OCI-LY7 (cell line): Measurements from ENCODE around the gene SYNGR4. TPM values are rescaled to one million over a fixed set of nuclear protein-coding genes. Genes with fewer than 3 reads are reported as not detected.

Source experiments
- BruUV-seq: library from RNA; stranded (reverse); fragments of 400-500 nt; replicated peaks from 2 replicates; lab custom pipeline; 2021; lab: Mats Ljungman, UMichigan
- CTCF ChIA-PET: fragments of 300-600 bp; sonication (Branson Sonifier 250); formaldehyde crosslinking; loops from one replicate; lab custom pipeline; 2022; ENCODE audit warnings: antibody characterized with exemption; ENCODE audit not compliant: unreplicated experiment; lab: Charles Lee
- POLR2A ChIA-PET: fragments of 300-600 bp; sonication (Branson Sonifier 250); formaldehyde crosslinking; loops from one replicate; lab custom pipeline; 2022; ENCODE audit warnings: antibody characterized with exemption; lab: Charles Lee
- DNase-seq: peaks from one replicate; pipeline ENCODE4 v3.0.0-alpha.2; 2015; ENCODE audit warnings: low spot score
- H2AFZ ChIP-seq: fragments of 200-600 bp; sonication (generic), shearing (Covaris generic); 2 replicates; pipeline ENCODE4 v1.6.1; 2014; ENCODE audit warnings: mild to moderate bottlenecking, antibody characterized with exemption, low read length, moderate library complexity
- H3K27ac ChIP-seq: fragments of 200-600 bp; sonication (generic); 2 replicates; pipeline ENCODE4 v1.5.1; 2014; ENCODE audit warnings: mixed run types, low read depth, mild to moderate bottlenecking, moderate library complexity, low read length, inconsistent platforms; ENCODE audit not compliant: poor library complexity, severe bottlenecking
- H3K36me3 ChIP-seq: fragments of 200-600 bp; sonication (generic); 2 replicates; pipeline ENCODE4 v1.6.1; 2014; ENCODE audit warnings: mild to moderate bottlenecking, antibody characterized with exemption, low read length, moderate library complexity, mixed read lengths; ENCODE audit not compliant: insufficient read depth
- H3K4me1 ChIP-seq: fragments of 200-600 bp; sonication (generic); 2 replicates; pipeline ENCODE4 v1.5.1; 2014; ENCODE audit warnings: mild to moderate bottlenecking, low read length; ENCODE audit not compliant: insufficient read depth, poor library complexity, severe bottlenecking
- H3K4me2 ChIP-seq: fragments of 200-600 bp; sonication (generic); 2 replicates; pipeline ENCODE4 v1.6.1; 2014; ENCODE audit warnings: mild to moderate bottlenecking, low read length
- H3K4me3 ChIP-seq: fragments of 200-600 bp; sonication (generic); 2 replicates; pipeline ENCODE4 v1.5.1; 2014; ENCODE audit warnings: mild to moderate bottlenecking, low read depth, low read length; ENCODE audit not compliant: poor library complexity, severe bottlenecking
- H3K79me2 ChIP-seq: fragments of 200-600 bp; sonication (generic); 2 replicates; pipeline ENCODE4 v1.6.1; 2016; ENCODE audit warnings: low read depth, mild to moderate bottlenecking, low read length, moderate library complexity, mixed read lengths; ENCODE audit not compliant: insufficient read depth
- H3K9me2 ChIP-seq: fragments of 200-600 bp; sonication (generic); 2 replicates; pipeline ENCODE4 v1.6.1; 2016; ENCODE audit warnings: mild to moderate bottlenecking, low read length, mixed read lengths; ENCODE audit not compliant: insufficient read depth
- H3K9me3 ChIP-seq: fragments of 200-600 bp; sonication (generic); 2 replicates; pipeline ENCODE4 v1.6.1; 2014; ENCODE audit warnings: mild to moderate bottlenecking, mixed run types, low read length, mixed read lengths
- H4K20me1 ChIP-seq: fragments of 200-600 bp; sonication (generic); 2 replicates; pipeline ENCODE4 v1.6.1; 2014; ENCODE audit warnings: mild to moderate bottlenecking, antibody characterized with exemption, low read length, moderate library complexity, mixed read lengths; ENCODE audit not compliant: insufficient read depth
- EZH2phosphoT487 ChIP-seq: fragments of 200-600 bp; sonication (generic); IDR thresholded peaks from 2 replicates; pipeline ENCODE4 v1.6.1; 2018; ENCODE audit warnings: low read depth, borderline replicate concordance, mild to moderate bottlenecking, mixed run types, antibody characterized with exemption, low read length, moderate library complexity, mixed read lengths
- intact Hi-C: fragments of 100-400 bp; cut with micrococcal nuclease; formaldehyde crosslinking; loops from one replicate; pipeline ENCODE4 v1.10.0; 2022; ENCODE audit not compliant: unreplicated experiment
- total RNA-seq, 2 experiments: library from RNA; depleted of rRNA in 1 of 2; stranded (reverse); fragments of >200 nt in 1 of 2; shearing (Covaris generic) in 1 of 2; gene quantifications; 2 replicates each; pipeline ENCODE4 v1.2.3, GENCODE V29; 2014 to 2022
- TF ChIP-seq, protein P1 (sequence below): fragments of 200-600 bp; sonication (generic); conservative IDR thresholded peaks from 2 replicates; pipeline ENCODE4 v1.5.1; 2014; ENCODE audit warnings: mild to moderate bottlenecking, antibody characterized with exemption, low read length, moderate library complexity, mixed read lengths

Gene SYNGR4
- total RNA-seq, 2 experiments from 2014 or later, result 0.38 to 1.2 TPM

- Histone ChIP-seq H3K27ac (no peak within 1 kb of the TSS), H4K20me1 (no peaks in the 10 kb centered on the region), H3K4me2 (peak within 1 kb of the TSS; percentile 19; the same call in 1 of the 2 replicates), H3K4me3 (no peak within 1 kb of the TSS), H3K4me1 (peaks cover 22% of the 10 kb centered on the region), H3K9me3 (no peaks in the 10 kb centered on the region), H3K36me3 (peaks cover 7% of the 10 kb centered on the region; the same call in 1 of the 2 replicates), H3K9me2 (no peaks in the 10 kb centered on the region), H3K79me2 (peaks cover 15% of the 10 kb centered on the region; the same call in 1 of the 2 replicates), H2AFZ (no peak within 1 kb of the TSS)
- intact Hi-C loops, result loop anchor here (5.0 kb wide), 1 partner anchor 54 kb away; the partner anchor contains the start of gene GRWD1
- BruUV-seq, result no TSS peak
- no peak for TF ChIP-seq EZH2phosphoT487
- TF ChIP-seq, protein P1, sequence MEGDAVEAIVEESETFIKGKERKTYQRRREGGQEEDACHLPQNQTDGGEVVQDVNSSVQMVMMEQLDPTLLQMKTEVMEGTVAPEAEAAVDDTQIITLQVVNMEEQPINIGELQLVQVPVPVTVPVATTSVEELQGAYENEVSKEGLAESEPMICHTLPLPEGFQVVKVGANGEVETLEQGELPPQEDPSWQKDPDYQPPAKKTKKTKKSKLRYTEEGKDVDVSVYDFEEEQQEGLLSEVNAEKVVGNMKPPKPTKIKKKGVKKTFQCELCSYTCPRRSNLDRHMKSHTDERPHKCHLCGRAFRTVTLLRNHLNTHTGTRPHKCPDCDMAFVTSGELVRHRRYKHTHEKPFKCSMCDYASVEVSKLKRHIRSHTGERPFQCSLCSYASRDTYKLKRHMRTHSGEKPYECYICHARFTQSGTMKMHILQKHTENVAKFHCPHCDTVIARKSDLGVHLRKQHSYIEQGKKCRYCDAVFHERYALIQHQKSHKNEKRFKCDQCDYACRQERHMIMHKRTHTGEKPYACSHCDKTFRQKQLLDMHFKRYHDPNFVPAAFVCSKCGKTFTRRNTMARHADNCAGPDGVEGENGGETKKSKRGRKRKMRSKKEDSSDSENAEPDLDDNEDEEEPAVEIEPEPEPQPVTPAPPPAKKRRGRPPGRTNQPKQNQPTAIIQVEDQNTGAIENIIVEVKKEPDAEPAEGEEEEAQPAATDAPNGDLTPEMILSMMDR, result 0 out of 2 replicates have a peak, but pooled peaks have one; percentile 19
- ChIA-PET CTCF (no interaction called here), POLR2A (no interaction called here)
- DNase-seq, result peak; percentile 18
Measured at GRCh38 chr19:48393559-48394330, 29.6 kb downstream of the SYNGR4 start, which contains the start of gene GRIN2D. Gene GRIN2D (plus strand): TSS chr19:48393668. CDS start chr19:48398393, 4,725 bp downstream.

- Histone ChIP-seq H2AFZ (no peak overlapping the region), H3K9me2 (no peaks in the 10 kb centered on the region), H3K4me2 (no peak overlapping the region), H3K27ac (no peak overlapping the region), H4K20me1 (no peaks in the 10 kb centered on the region), H3K4me1 (peaks cover 29% of the 10 kb centered on the region), H3K4me3 (no peak overlapping the region), H3K36me3 (no peaks in the 10 kb centered on the region), H3K79me2 (peaks cover 15% of the 10 kb centered on the region; the same call in 1 of the 2 replicates), H3K9me3 (no peaks in the 10 kb centered on the region)
- no TSS peak for BruUV-seq
- DNase-seq, result no peak
- POLR2A ChIA-PET, result no interaction called here
- intact Hi-C loops, result loop anchor here (5.0 kb wide), 1 partner anchor 53 kb away; the partner anchor contains the start of gene GRWD1
- TF ChIP-seq, protein P1, result no peak
- peak; percentile 80; the same call in 1 of the 2 replicates for TF ChIP-seq EZH2phosphoT487
- CTCF ChIA-PET, result no interaction called here
Measured at GRCh38 chr19:48394331-48395169, 30.4 kb downstream of the SYNGR4 start.
